ENCODE measurements around the gene CTRB1.
"Not testable (repeated sequence)": the region's sequence is repeated elsewhere in the genome, so short reads cannot be mapped to it uniquely, and the experiment has no call there.

The CTRB1 gene

DNA sequence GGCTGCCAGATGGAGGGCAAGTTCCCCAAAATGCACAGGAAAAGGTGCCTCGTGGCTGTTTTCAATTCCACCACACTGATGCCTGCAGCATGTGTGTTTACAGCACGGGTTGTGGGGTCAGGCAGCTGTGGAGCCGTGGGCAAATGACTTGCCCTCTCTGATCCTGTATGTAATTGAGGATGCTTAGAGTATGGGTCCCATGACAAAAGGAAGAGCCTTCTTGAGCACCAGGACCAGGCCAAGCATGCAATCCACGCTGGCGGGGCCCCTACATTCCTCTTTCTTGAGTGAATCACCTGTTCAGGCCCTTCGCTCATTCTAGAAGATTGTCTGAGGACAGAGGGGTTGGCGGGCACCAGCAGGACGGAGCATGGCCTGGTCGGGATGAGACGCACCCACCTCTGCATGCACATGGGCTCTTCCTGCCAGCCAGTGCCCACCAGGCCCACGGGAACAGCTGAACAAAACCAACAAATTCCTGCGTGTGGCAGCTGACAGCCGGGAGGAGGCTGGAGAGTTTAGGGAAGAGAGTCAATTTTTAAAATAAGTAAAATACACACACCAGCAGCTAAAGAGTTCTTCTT, 10.5 kb upstream of the CTRB1 start:
- TF ChIP-seq CTCF (IDR thresholded peaks at IDR 0.05; ENCODE audit: extremely low read depth, insufficient read depth, missing control alignments), result no peak

GRCh38 chr16:75208861-75209505, 9.8 kb upstream of the CTRB1 start:
- in situ Hi-C loops (cut with MboI; ENCODE audit: low pct_unique_long_range_greater_than_20kb, low sequenced_read_pairs, unreplicated experiment), result loop anchor here (25.0 kb wide), 1 partner anchor 553 kb away; no protein-coding TSS in a partner anchor
- DNase-seq (ENCODE audit: low spot score), result no peak
- no peak for TF ChIP-seq CTCF (IDR thresholded peaks at IDR 0.05; ENCODE audit: extremely low read depth, insufficient read depth, missing control alignments)

More for the DNA sequence above, 10.5 kb upstream of the CTRB1 start:
- DNase-seq (ENCODE audit: low spot score), result no peak
- in situ Hi-C loops (cut with MboI; ENCODE audit: low pct_unique_long_range_greater_than_20kb, low sequenced_read_pairs, unreplicated experiment), result loop anchor here (25.0 kb wide), 1 partner anchor 554 kb away; no protein-coding TSS in a partner anchor

DNA sequence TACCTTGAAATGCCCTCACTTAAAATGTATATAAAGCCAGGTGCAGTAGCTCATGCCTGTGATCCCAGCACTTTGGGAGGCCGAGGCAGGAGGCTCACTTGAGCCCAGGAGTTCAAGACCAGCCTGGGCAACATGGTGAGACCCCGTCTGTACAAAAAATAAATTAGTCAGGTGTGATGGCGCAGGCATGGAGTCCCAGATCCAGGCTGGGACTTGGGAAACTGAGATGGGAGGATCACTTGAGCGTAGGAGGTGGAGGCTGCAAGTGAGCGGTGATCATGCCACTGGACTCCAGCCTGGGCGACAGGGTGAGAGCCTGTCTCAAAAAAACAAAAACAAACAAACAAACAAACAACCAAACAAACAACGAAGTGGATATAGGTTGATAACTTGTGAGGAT, 9.3 kb upstream of the CTRB1 start:
- in situ Hi-C loops (cut with MboI; ENCODE audit: low pct_unique_long_range_greater_than_20kb, low sequenced_read_pairs, unreplicated experiment), result loop anchor here (25.0 kb wide), 1 partner anchor 553 kb away; no protein-coding TSS in a partner anchor
- not testable (repeated sequence) for DNase-seq (ENCODE audit: low spot score)

- TF ChIP-seq CTCF (IDR thresholded peaks at IDR 0.05; ENCODE audit: extremely low read depth, insufficient read depth, missing control alignments), result no peak
- DNase-seq (ENCODE audit: low spot score), result no peak
- in situ Hi-C loops (cut with MboI; ENCODE audit: low pct_unique_long_range_greater_than_20kb, low sequenced_read_pairs, unreplicated experiment), result loop anchor here (10.0 to 25.0 kb wide), 2 partner anchors 175 to 552 kb away; no protein-coding TSS in a partner anchor
Measured at GRCh38 chr16:75209944-75210343, 8.8 kb upstream of the CTRB1 start.

DNA sequence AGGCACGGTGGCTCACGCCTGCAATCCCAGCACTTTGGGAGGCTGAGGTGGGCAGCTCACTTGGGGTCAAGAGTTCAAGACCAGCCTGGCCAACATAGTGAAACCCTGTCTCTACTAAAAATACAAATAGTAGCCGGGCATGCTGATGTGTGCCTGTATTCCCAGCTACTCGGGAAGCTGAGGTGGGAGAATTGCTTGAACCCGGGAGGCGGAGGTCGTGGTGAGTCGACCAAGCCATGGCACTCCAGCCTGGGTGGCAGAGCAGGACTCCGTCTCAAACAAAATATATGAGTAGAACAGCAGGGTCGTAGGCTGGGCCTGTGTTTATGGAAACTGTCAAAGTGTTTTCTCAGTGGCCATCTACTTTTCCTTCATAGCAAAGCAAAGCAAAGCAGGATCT, 7.5 kb upstream of the CTRB1 start:
- DNase-seq (ENCODE audit: low spot score), result not testable (repeated sequence)
- in situ Hi-C loops (cut with MboI; ENCODE audit: low pct_unique_long_range_greater_than_20kb, low sequenced_read_pairs, unreplicated experiment), result loop anchor here (10.0 to 25.0 kb wide), 2 partner anchors 174 to 551 kb away; no protein-coding TSS in a partner anchor

DNA sequence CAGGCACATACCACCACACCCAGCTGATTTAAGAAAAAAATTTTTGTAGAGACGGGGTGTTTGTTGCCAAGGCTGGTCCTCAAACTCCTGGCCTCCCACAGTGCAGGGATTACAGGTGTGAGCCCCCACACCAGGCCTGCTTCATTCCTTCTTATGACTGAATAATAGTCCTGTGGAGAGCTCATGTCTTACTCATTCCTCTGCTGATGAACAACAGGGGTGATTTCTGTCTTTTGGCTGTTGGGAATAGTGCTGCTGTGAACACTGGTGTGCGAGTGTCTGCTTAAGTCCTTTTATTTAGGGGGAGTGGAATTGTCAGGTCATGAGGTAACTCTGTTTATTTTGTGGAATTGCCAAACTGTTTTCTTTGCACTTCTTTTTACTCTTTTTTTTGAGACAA, 2.7 kb upstream of the CTRB1 start:
- DNase-seq (ENCODE audit: low spot score), result no peak
- in situ Hi-C loops (cut with MboI; ENCODE audit: low pct_unique_long_range_greater_than_20kb, low sequenced_read_pairs, unreplicated experiment), result loop anchor here (10.0 to 25.0 kb wide), 2 partner anchors 169 to 546 kb away; no protein-coding TSS in a partner anchor
- TF ChIP-seq CTCF (IDR thresholded peaks at IDR 0.05; ENCODE audit: extremely low read depth, insufficient read depth, missing control alignments), result no peak

DNA sequence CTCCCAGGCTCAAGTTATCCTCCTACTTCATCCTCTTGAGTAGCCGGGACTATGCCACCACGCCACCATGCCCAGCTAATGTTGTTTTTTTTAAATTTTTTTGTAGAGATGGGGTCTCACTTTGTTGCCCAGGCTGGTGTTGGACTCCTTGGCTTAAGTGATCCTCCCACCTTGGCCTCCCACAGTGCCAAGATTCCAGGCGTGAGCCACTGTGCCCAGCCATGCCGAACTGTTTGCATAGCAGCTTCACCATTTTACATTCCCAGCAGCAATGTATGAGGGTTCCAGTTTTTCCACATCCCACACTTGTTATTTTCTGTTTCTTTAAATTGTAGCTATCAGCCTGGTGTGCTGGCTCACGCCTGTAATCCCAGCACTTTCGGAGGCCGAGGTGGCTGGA, 2.2 kb upstream of the CTRB1 start:
- TF ChIP-seq CTCF (IDR thresholded peaks at IDR 0.05; ENCODE audit: extremely low read depth, insufficient read depth, missing control alignments), result no peak
- DNase-seq (ENCODE audit: low spot score), result no peak
- in situ Hi-C loops (cut with MboI; ENCODE audit: low pct_unique_long_range_greater_than_20kb, low sequenced_read_pairs, unreplicated experiment), result loop anchor here (10.0 to 25.0 kb wide), 2 partner anchors 168 to 546 kb away; no protein-coding TSS in a partner anchor
